Neuronal stem cell (in vitro differentiated cells): ENCODE results near the gene AP3S2.

Experiments used
- DNase-seq: peaks from one replicate; pipeline ENCODE4 v3.0.0-alpha.2; 2013; ENCODE audit warnings: low spot score
- H2AFZ ChIP-seq: one replicate; pipeline ENCODE4 v1.6.1; 2013; ENCODE audit warnings: mild to moderate bottlenecking, low read length, inconsistent platforms
- H2AK5ac ChIP-seq: 2 replicates; pipeline ENCODE4 v1.6.1; 2013; ENCODE audit warnings: low read depth, mild to moderate bottlenecking, inconsistent platforms, low read length, moderate library complexity, mixed read lengths
- H2BK120ac ChIP-seq: 2 replicates; pipeline ENCODE4 v1.6.1; 2013; ENCODE audit warnings: low read depth, mild to moderate bottlenecking, inconsistent platforms, low read length, moderate library complexity, mixed read lengths
- H2BK12ac ChIP-seq: one replicate; pipeline ENCODE4 v1.6.1; 2013; ENCODE audit warnings: low read length, inconsistent platforms
- H2BK15ac ChIP-seq: 2 replicates; pipeline ENCODE4 v1.6.1; 2013; ENCODE audit warnings: mild to moderate bottlenecking, low read length, inconsistent platforms, mixed read lengths
- H2BK5ac ChIP-seq: one replicate; pipeline ENCODE4 v1.6.1; 2013; ENCODE audit warnings: inconsistent platforms, mild to moderate bottlenecking, low read length, moderate library complexity
- H3K14ac ChIP-seq: one replicate; pipeline ENCODE4 v1.6.1; 2013; ENCODE audit warnings: low read length, inconsistent platforms
- H3K18ac ChIP-seq: 2 replicates; pipeline ENCODE4 v1.6.1; 2013; ENCODE audit warnings: low read length, inconsistent platforms
- H3K23ac ChIP-seq: 2 replicates; pipeline ENCODE4 v1.6.1; 2013; ENCODE audit warnings: low read depth, mild to moderate bottlenecking, mixed read lengths, low read length, inconsistent platforms; ENCODE audit not compliant: poor library complexity
- H3K27ac ChIP-seq: replicated peaks from 3 replicates; pipeline ENCODE4 v1.5.1; 2013; ENCODE audit warnings: low read length, inconsistent platforms
- H3K27me3 ChIP-seq, 3 experiments: 2 replicates each; pipeline ENCODE4 v1.6.1; 2013; ENCODE audit warnings: low read length in 3 of 3, mild to moderate bottlenecking in 2 of 3, inconsistent platforms in 1 of 3, low read depth in 1 of 3, mixed read lengths in 1 of 3, moderate library complexity in 1 of 3; ENCODE audit not compliant: control insufficient read depth in 3 of 3, insufficient read depth in 3 of 3
- H3K36me3 ChIP-seq, 2 donors: replicated peaks in 1 of 2; 2 replicates each; pipeline ENCODE4 v1.6.1; 2013; ENCODE audit warnings: low read length in 2 of 2; ENCODE audit not compliant: control insufficient read depth in 2 of 2, insufficient read depth in 2 of 2
- H3K4ac ChIP-seq: 2 replicates; pipeline ENCODE4 v1.6.1; 2013; ENCODE audit warnings: inconsistent platforms, mild to moderate bottlenecking, low read length, moderate library complexity
- H3K4me1 ChIP-seq, 2 donors: 1 replicate in 1 of 2; 2 replicates in 1 of 2; pipeline ENCODE4 v1.6.1; 2013; ENCODE audit warnings: low read length in 2 of 2, low read depth in 1 of 2; ENCODE audit not compliant: control insufficient read depth in 2 of 2, insufficient read depth in 1 of 2
- H3K4me2 ChIP-seq: one replicate; pipeline ENCODE4 v1.6.1; 2013; ENCODE audit warnings: mild to moderate bottlenecking, low read length, inconsistent platforms; ENCODE audit not compliant: insufficient read depth, poor library complexity, severe bottlenecking
- H3K4me3 ChIP-seq, 2 donors: 2 replicates each; pipeline ENCODE4 v1.5.1; 2013; ENCODE audit warnings: low read length in 2 of 2, mild to moderate bottlenecking in 2 of 2, inconsistent platforms in 1 of 2, moderate library complexity in 1 of 2
- H3K79me1 ChIP-seq: one replicate; pipeline ENCODE4 v1.6.1; 2013; ENCODE audit warnings: low read depth, mild to moderate bottlenecking, inconsistent platforms, low read length, moderate library complexity
- H3K9ac ChIP-seq: one replicate; pipeline ENCODE4 v1.6.1; 2013; ENCODE audit warnings: mild to moderate bottlenecking, low read depth, low read length, inconsistent platforms; ENCODE audit not compliant: poor library complexity
- H3K9me3 ChIP-seq, 2 donors: replicated peaks in 1 of 2; 2 replicates each; pipeline versions ENCODE3 to v1.6.1; 2013; ENCODE audit warnings: low read length in 2 of 2, mild to moderate bottlenecking in 2 of 2, inconsistent platforms in 1 of 2, low read depth in 1 of 2, mixed read lengths in 1 of 2, moderate library complexity in 1 of 2; ENCODE audit not compliant: control insufficient read depth in 2 of 2, insufficient read depth in 1 of 2
- H4K8ac ChIP-seq: one replicate; pipeline ENCODE4 v1.6.1; 2013; ENCODE audit warnings: low read depth, mild to moderate bottlenecking, inconsistent platforms, low read length, moderate library complexity
- H4K91ac ChIP-seq: one replicate; pipeline ENCODE4 v1.6.1; 2013; ENCODE audit warnings: low read length, low read depth, mild to moderate bottlenecking, inconsistent platforms; ENCODE audit not compliant: poor library complexity
- WGBS, 2 donors: extraction: QIAGEN DNeasy Blood & Tissue Kit; methylation state at CpG; one replicate each; pipeline ENCODE4 v1.1.7; 2013; ENCODE audit warnings: missing lambda C conversion rate in 2 of 2, mixed read lengths in 1 of 2; ENCODE audit not compliant: insufficient read length in 2 of 2, insufficient replicate concordance in 1 of 2; ENCODE audit errors: extremely low coverage in 2 of 2; 5-methylcytosine and 5-hydroxymethylcytosine counted together

AP3S2 gene

GRCh38 chr15:89903858-89904130, 10.0 kb upstream of the AP3S2 start:
- no CpG with 5 or more reads among the region's 11 CpGs for WGBS, 2 donors
- Histone ChIP-seq H3K4me2 (no peak overlapping the region), H3K14ac (no peak overlapping the region)

GRCh38 chr15:89903015-89903857, 9.4 kb upstream of the AP3S2 start:
- H2AK5ac ChIP-seq, result peak overlapping the region; percentile 33
- no peak for DNase-seq
- H2BK120ac ChIP-seq, result no peak overlapping the region
- WGBS, 2 donors, result no CpG with 5 or more reads among the region's 15 CpGs
- no peak overlapping the region for H3K4ac ChIP-seq
- no peak overlapping the region for H3K4me2 ChIP-seq
- no peak overlapping the region for H2BK12ac ChIP-seq
- H3K9ac ChIP-seq, result no peak overlapping the region
- no peak overlapping the region for H3K4me3 ChIP-seq
- H3K27ac ChIP-seq, result no peak overlapping the region
- H4K91ac ChIP-seq, result no peak overlapping the region
- no peak overlapping the region for H2AFZ ChIP-seq
- H3K36me3 ChIP-seq, result peaks cover 12 to 75% of the 10 kb centered on the region in 2 donors
- no peaks in the 10 kb centered on the region for H3K79me1 ChIP-seq
- no peaks in the 10 kb centered on the region for H3K27me3 ChIP-seq
- no peaks in the 10 kb centered on the region for H3K9me3 ChIP-seq
- H3K4me1 ChIP-seq, result no peaks in the 10 kb centered on the region
- H2BK5ac ChIP-seq, result no peak overlapping the region
- no peak overlapping the region for H2BK15ac ChIP-seq
- H3K23ac ChIP-seq, result peak overlapping the region; percentile 13
- no peak overlapping the region for H4K8ac ChIP-seq
- no peak overlapping the region for H3K14ac ChIP-seq
- H3K18ac ChIP-seq, result no peak overlapping the region

More at GRCh38 chr15:89903858-89904130, 10.0 kb upstream of the AP3S2 start:
- H3K4ac ChIP-seq, result no peak overlapping the region
- no peaks in the 10 kb centered on the region for H3K79me1 ChIP-seq
- no peak overlapping the region for H2BK12ac ChIP-seq
- no peak overlapping the region for H4K8ac ChIP-seq
- no peak overlapping the region for H3K9ac ChIP-seq
- peaks cover 12 to 78% of the 10 kb centered on the region in 2 donors for H3K36me3 ChIP-seq
- H2BK120ac ChIP-seq, result no peak overlapping the region
- H2BK5ac ChIP-seq, result no peak overlapping the region
- no peak overlapping the region for H3K4me3 ChIP-seq
- DNase-seq, result no peak
- no peak overlapping the region for H3K27ac ChIP-seq
- peak overlapping the region; percentile 33 for H2AK5ac ChIP-seq
- no peak overlapping the region for H2AFZ ChIP-seq
- no peak overlapping the region for H3K18ac ChIP-seq
- H3K27me3 ChIP-seq, result no peaks in the 10 kb centered on the region
- no peaks in the 10 kb centered on the region for H3K9me3 ChIP-seq
- no peak overlapping the region for H4K91ac ChIP-seq
- no peak overlapping the region for H3K23ac ChIP-seq
- no peaks in the 10 kb centered on the region for H3K4me1 ChIP-seq
- no peak overlapping the region for H2BK15ac ChIP-seq

- Histone ChIP-seq H4K91ac (no peak overlapping the region), H2AK5ac (no peak overlapping the region), H3K27me3 (no peaks in the 10 kb centered on the region), H3K36me3 (peaks cover 10 to 54% of the 10 kb centered on the region in 2 donors), H4K8ac (no peak overlapping the region), H2BK12ac (no peak overlapping the region), H2BK15ac (no peak overlapping the region), H3K4ac (no peak overlapping the region), H3K9ac (no peak overlapping the region), H2AFZ (no peak overlapping the region), H3K14ac (no peak overlapping the region), H3K79me1 (no peaks in the 10 kb centered on the region), H3K9me3 (no peaks in the 10 kb centered on the region), H3K18ac (no peak overlapping the region), H3K27ac (no peak overlapping the region), H3K23ac (no peak overlapping the region), H2BK120ac (no peak overlapping the region), H3K4me2 (no peak overlapping the region), H2BK5ac (no peak overlapping the region), H3K4me3 (no peak overlapping the region), H3K4me1 (no peaks in the 10 kb centered on the region)
- WGBS, 2 donors, result no CpG with 5 or more reads among the region's 6 CpGs
- DNase-seq, result no peak
These were observed 7.1 kb upstream of the AP3S2 start for GRCh38 chr15:89900849-89901248.

GRCh38 chr15:89899951-89900567, 6.3 kb upstream of the AP3S2 start:
- H3K18ac ChIP-seq, result no peak overlapping the region
- no peak overlapping the region for H2BK12ac ChIP-seq
- no peak for DNase-seq
- H3K27ac ChIP-seq, result no peak overlapping the region
- no peak overlapping the region for H2AFZ ChIP-seq
- H3K4me3 ChIP-seq, result peak overlapping the region in 1 of 2 donors; percentile 10
- H3K23ac ChIP-seq, result no peak overlapping the region
- no peak overlapping the region for H4K8ac ChIP-seq
- no peak overlapping the region for H2BK15ac ChIP-seq
- H4K91ac ChIP-seq, result no peak overlapping the region
- no peaks in the 10 kb centered on the region for H3K27me3 ChIP-seq
- H3K4ac ChIP-seq, result no peak overlapping the region
- no peaks in the 10 kb centered on the region for H3K79me1 ChIP-seq
- no peak overlapping the region for H3K14ac ChIP-seq
- no peak overlapping the region for H2BK120ac ChIP-seq
- H3K36me3 ChIP-seq, result peaks cover 6 to 46% of the 10 kb centered on the region in 2 donors
- H3K9ac ChIP-seq, result no peak overlapping the region
- H2AK5ac ChIP-seq, result no peak overlapping the region
- no peak overlapping the region for H3K4me2 ChIP-seq
- H3K9me3 ChIP-seq, result no peaks in the 10 kb centered on the region
- no peaks in the 10 kb centered on the region for H3K4me1 ChIP-seq
- no CpG with 5 or more reads among the region's 3 CpGs for WGBS, 2 donors
- no peak overlapping the region for H2BK5ac ChIP-seq
